Fibroblast of lung (primary cell): ENCODE data around the gene MCCC2. TPM values are rescaled to one million over a fixed set of nuclear protein-coding genes. Genes with fewer than 3 reads are reported as not detected.

Source experiments
- DNase-seq, 2 donors: peaks; one replicate each; pipeline versions ENCODE4 v3.0.0 to v3.0.0-alpha.2; 2010; ENCODE audit warnings: low read depth in 2 of 2
- H2AFZ ChIP-seq: 2 replicates; pipeline ENCODE4 v1.5.1; 2012; ENCODE audit warnings: low read length, control low read depth, inconsistent platforms
- H3K27ac ChIP-seq: 2 replicates; pipeline ENCODE4 v1.5.1; 2011; ENCODE audit warnings: low read length, control low read depth; ENCODE audit not compliant: insufficient read depth
- H3K27me3 ChIP-seq: 2 replicates; pipeline ENCODE4 v1.5.1; 2011; ENCODE audit warnings: mild to moderate bottlenecking, low read length; ENCODE audit not compliant: control insufficient read depth, insufficient read depth
- H3K36me3 ChIP-seq: 2 replicates; pipeline ENCODE4 v1.5.1; 2011; ENCODE audit warnings: low read length; ENCODE audit not compliant: control insufficient read depth, insufficient read depth
- H3K4me1 ChIP-seq: 2 replicates; pipeline ENCODE4 v1.5.1; 2011; ENCODE audit warnings: low read length; ENCODE audit not compliant: control insufficient read depth, insufficient read depth; ENCODE audit errors: extremely low read depth
- H3K4me2 ChIP-seq: 2 replicates; pipeline ENCODE4 v1.5.1; 2011; ENCODE audit warnings: low read length, control low read depth; ENCODE audit not compliant: insufficient read depth; ENCODE audit errors: extremely low read depth
- H3K4me3 ChIP-seq, 4 experiments: fragments of 200-600 bp in 1 of 4; sonication (generic) in 1 of 4; replicated peaks in 1 of 4; 2 replicates each; pipeline ENCODE4 v1.5.1; 2011 to 2016; ENCODE audit warnings: low read length in 4 of 4, low read depth in 3 of 4, mild to moderate bottlenecking in 3 of 4, control low read depth in 2 of 4, inconsistent platforms in 1 of 4, mixed read lengths in 1 of 4; ENCODE audit not compliant: insufficient read depth in 1 of 4; ENCODE audit errors: control extremely low read depth in 1 of 4
- H3K79me2 ChIP-seq: 2 replicates; pipeline ENCODE4 v1.5.1; 2012; ENCODE audit warnings: mild to moderate bottlenecking, low read length, inconsistent platforms; ENCODE audit not compliant: control insufficient read depth, insufficient read depth
- H3K9ac ChIP-seq: 2 replicates; pipeline ENCODE4 v1.5.1; 2011; ENCODE audit warnings: mild to moderate bottlenecking, low read length, control low read depth; ENCODE audit not compliant: insufficient read depth
- H3K9me3 ChIP-seq: 2 replicates; pipeline ENCODE4 v1.5.1; 2012; ENCODE audit warnings: low read depth, low read length; ENCODE audit not compliant: control insufficient read depth, insufficient read depth
- H4K20me1 ChIP-seq: 2 replicates; pipeline ENCODE4 v1.5.1; 2011; ENCODE audit warnings: low read length; ENCODE audit not compliant: control insufficient read depth, insufficient read depth; ENCODE audit errors: extremely low read depth
- CTCF ChIP-seq, 2 donors: IDR thresholded peaks in 1 of 2; conservative IDR thresholded peaks in 1 of 2; 1 replicate in 1 of 2; 2 replicates in 1 of 2; pipeline ENCODE4 v1.5.1; 2011 to 2012; ENCODE audit warnings: low read length in 2 of 2, control low read depth in 1 of 2, inconsistent platforms in 1 of 2, low read depth in 1 of 2, mild to moderate bottlenecking in 1 of 2
- EZH2 ChIP-seq: IDR thresholded peaks from 2 replicates; pipeline ENCODE4 v1.5.1; 2012; ENCODE audit warnings: low read length, control low read depth, mild to moderate bottlenecking; ENCODE audit errors: missing control alignments
- polyA plus RNA-seq, 2 donors: library from polyadenylated mRNA; depleted of rRNA in 1 of 2; stranded (reverse) in 1 of 2; unstranded in 1 of 2; fragments of >200 nt; gene quantifications; 2 replicates each; pipeline ENCODE4 v1.2.1, GENCODE V29; 2011 to 2012; ENCODE audit warnings: missing spikeins in 1 of 2
- total RNA-seq: library from RNA; depleted of rRNA; stranded (reverse); fragments of >200 nt; gene quantifications from 2 replicates; pipeline ENCODE4 v1.2.1, GENCODE V29; 2014

The MCCC2 gene
- total and polyA plus RNA-seq, 2 donors (not counting 1 experiment from before 2014, with no cell fraction given) = 16.2 to 25.6 TPM

DNA sequence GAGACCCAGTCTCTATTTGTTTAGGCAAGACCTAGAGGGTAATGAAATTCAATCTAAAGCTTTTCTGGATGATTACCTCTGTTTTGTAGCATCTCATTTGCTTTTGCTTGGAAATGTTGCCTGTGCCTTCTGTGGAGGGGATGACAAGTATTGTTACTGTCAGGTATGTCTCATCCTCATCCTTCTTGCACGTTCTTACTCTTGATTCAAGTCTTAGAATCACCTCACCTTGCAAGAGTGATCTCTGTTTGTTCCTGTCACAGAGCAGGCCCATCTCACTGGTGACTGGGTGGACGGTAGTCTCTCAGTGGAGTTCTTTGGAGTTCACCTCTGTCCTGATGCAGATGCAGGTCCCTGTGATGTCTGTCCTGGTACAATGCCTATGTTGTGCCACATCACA is 33.5 kb downstream of the MCCC2 start:
- TF ChIP-seq CTCF (conservative IDR thresholded peaks at IDR 0.05 in 1 of 2, IDR thresholded peaks at IDR 0.05 in 1 of 2; ENCODE audit: low read depth in 1 of 2, low read length in 2 of 2) (no peak), EZH2 (no peak)
- H3K79me2 ChIP-seq = no peaks in the 10 kb centered on the region
- DNase-seq = no peak
- no peak overlapping the region for H3K4me2 ChIP-seq
- H3K4me1 ChIP-seq = no peaks in the 10 kb centered on the region
- no peak overlapping the region for H2AFZ ChIP-seq
- no peaks in the 10 kb centered on the region for H3K36me3 ChIP-seq
- no peak overlapping the region for H3K9ac ChIP-seq
- H4K20me1 ChIP-seq = no peaks in the 10 kb centered on the region
- H3K27me3 ChIP-seq = no peaks in the 10 kb centered on the region
- no peak overlapping the region for H3K4me3 ChIP-seq
- no peaks in the 10 kb centered on the region for H3K9me3 ChIP-seq
- no peak overlapping the region for H3K27ac ChIP-seq

- Histone ChIP-seq H3K4me3 (no peak overlapping the region), H3K27ac (no peak overlapping the region), H3K9me3 (no peaks in the 10 kb centered on the region), H3K4me1 (no peaks in the 10 kb centered on the region), H2AFZ (no peak overlapping the region), H3K27me3 (no peaks in the 10 kb centered on the region), H3K36me3 (no peaks in the 10 kb centered on the region), H3K4me2 (no peak overlapping the region), H3K9ac (no peak overlapping the region), H3K79me2 (no peaks in the 10 kb centered on the region), H4K20me1 (no peaks in the 10 kb centered on the region)
- DNase-seq = no peak
- TF ChIP-seq EZH2 = no peak
- TF ChIP-seq CTCF (conservative IDR thresholded peaks at IDR 0.05 in 1 of 2, IDR thresholded peaks at IDR 0.05 in 1 of 2; ENCODE audit: low read depth in 1 of 2, low read length in 2 of 2) = no peak
Measured at GRCh38 chr5:71621268-71621667, 34.1 kb downstream of the MCCC2 start.

GRCh38 chr5:71621741-71622140 is 34.6 kb downstream of the MCCC2 start:
- Histone ChIP-seq H4K20me1 (no peaks in the 10 kb centered on the region), H3K27me3 (no peaks in the 10 kb centered on the region), H2AFZ (no peak overlapping the region), H3K4me1 (no peaks in the 10 kb centered on the region), H3K9me3 (no peaks in the 10 kb centered on the region), H3K9ac (no peak overlapping the region), H3K79me2 (no peaks in the 10 kb centered on the region), H3K4me2 (no peak overlapping the region), H3K36me3 (no peaks in the 10 kb centered on the region), H3K4me3 (no peak overlapping the region), H3K27ac (no peak overlapping the region)
- TF ChIP-seq CTCF (conservative IDR thresholded peaks at IDR 0.05 in 1 of 2, IDR thresholded peaks at IDR 0.05 in 1 of 2; ENCODE audit: low read depth in 1 of 2, low read length in 2 of 2) (no peak), EZH2 (no peak)
- no peak for DNase-seq
